ENCODE measurements around the gene XIRP1. TPM values are rescaled to one million over a fixed set of nuclear protein-coding genes. Genes with fewer than 3 reads are reported as not detected.

The XIRP1 gene
- total RNA-seq, 1 donor = under 0.01 TPM

GRCh38 chr3:39150148-39150802, 42.1 kb downstream of the XIRP1 start:
- Histone ChIP-seq H3K4me1 (ENCODE audit: insufficient read depth, low read length) (peaks cover 72% of the 10 kb centered on the region), H3K4me3 (ENCODE audit: low read length) (no peak overlapping the region), H3K27me3 (ENCODE audit: insufficient read depth, low read length) (no peaks in the 10 kb centered on the region), H3K9me3 (ENCODE audit: low read depth, low read length) (no peaks in the 10 kb centered on the region)

GRCh38 chr3:39149498-39150147, 42.8 kb downstream of the XIRP1 start:
- Histone ChIP-seq H3K9me3 (ENCODE audit: low read depth, low read length) (no peaks in the 10 kb centered on the region), H3K4me1 (ENCODE audit: insufficient read depth, low read length) (peaks cover 72% of the 10 kb centered on the region), H3K4me3 (ENCODE audit: low read length) (no peak overlapping the region), H3K27me3 (ENCODE audit: insufficient read depth, low read length) (no peaks in the 10 kb centered on the region)

- no peaks in the 10 kb centered on the region for H3K27me3 ChIP-seq (ENCODE audit: insufficient read depth, low read length)
- no peaks in the 10 kb centered on the region for H3K9me3 ChIP-seq (ENCODE audit: low read depth, low read length)
- H3K4me3 ChIP-seq (ENCODE audit: low read length) = no peak overlapping the region
- peaks cover 70% of the 10 kb centered on the region for H3K4me1 ChIP-seq (ENCODE audit: insufficient read depth, low read length)
Observed at GRCh38 chr3:39149059-39149455, 43.3 kb downstream of the XIRP1 start.

GRCh38 chr3:39148435-39149058, 43.8 kb downstream of the XIRP1 start:
- H3K4me3 ChIP-seq (ENCODE audit: low read length) = no peak overlapping the region
- peaks cover 69% of the 10 kb centered on the region for H3K4me1 ChIP-seq (ENCODE audit: insufficient read depth, low read length)
- no peaks in the 10 kb centered on the region for H3K27me3 ChIP-seq (ENCODE audit: insufficient read depth, low read length)
- H3K9me3 ChIP-seq (ENCODE audit: low read depth, low read length) = no peaks in the 10 kb centered on the region

GRCh38 chr3:39147711-39148434, 44.5 kb downstream of the XIRP1 start:
- H3K9me3 ChIP-seq (ENCODE audit: low read depth, low read length) = no peaks in the 10 kb centered on the region
- H3K4me3 ChIP-seq (ENCODE audit: low read length) = peak overlapping the region; percentile 2
- H3K27me3 ChIP-seq (ENCODE audit: insufficient read depth, low read length) = no peaks in the 10 kb centered on the region
- peaks cover 71% of the 10 kb centered on the region for H3K4me1 ChIP-seq (ENCODE audit: insufficient read depth, low read length)

- peak overlapping the region; percentile 2 for H3K4me3 ChIP-seq (ENCODE audit: low read length)
- peaks cover 75% of the 10 kb centered on the region for H3K4me1 ChIP-seq (ENCODE audit: insufficient read depth, low read length)
Observed at GRCh38 chr3:39146611-39147591, 45.5 kb downstream of the XIRP1 start.

GRCh38 chr3:39146083-39146501, 46.3 kb downstream of the XIRP1 start:
- Histone ChIP-seq H3K9me3 (ENCODE audit: low read depth, low read length) (no peaks in the 10 kb centered on the region), H3K27me3 (ENCODE audit: insufficient read depth, low read length) (no peaks in the 10 kb centered on the region), H3K4me1 (ENCODE audit: insufficient read depth, low read length) (peaks cover 75% of the 10 kb centered on the region), H3K4me3 (ENCODE audit: low read length) (no peak overlapping the region)

More at GRCh38 chr3:39146611-39147591, 45.5 kb downstream of the XIRP1 start:
- Histone ChIP-seq H3K9me3 (ENCODE audit: low read depth, low read length) (no peaks in the 10 kb centered on the region), H3K27me3 (ENCODE audit: insufficient read depth, low read length) (no peaks in the 10 kb centered on the region)

- Histone ChIP-seq H3K9me3 (ENCODE audit: low read depth, low read length) (no peaks in the 10 kb centered on the region), H3K27me3 (ENCODE audit: insufficient read depth, low read length) (no peaks in the 10 kb centered on the region), H3K4me1 (ENCODE audit: insufficient read depth, low read length) (peaks cover 71% of the 10 kb centered on the region), H3K4me3 (ENCODE audit: low read length) (no peak overlapping the region)
Observed at GRCh38 chr3:39144748-39145380, 47.5 kb downstream of the XIRP1 start.

GRCh38 chr3:39144095-39144747, 48.2 kb downstream of the XIRP1 start:
- Histone ChIP-seq H3K4me1 (ENCODE audit: insufficient read depth, low read length) (peaks cover 65% of the 10 kb centered on the region), H3K27me3 (ENCODE audit: insufficient read depth, low read length) (no peaks in the 10 kb centered on the region), H3K4me3 (ENCODE audit: low read length) (no peak overlapping the region), H3K9me3 (ENCODE audit: low read depth, low read length) (no peaks in the 10 kb centered on the region)

- no peaks in the 10 kb centered on the region for H3K27me3 ChIP-seq (ENCODE audit: insufficient read depth, low read length)
- H3K9me3 ChIP-seq (ENCODE audit: low read depth, low read length) = no peaks in the 10 kb centered on the region
- peaks cover 55% of the 10 kb centered on the region for H3K4me1 ChIP-seq (ENCODE audit: insufficient read depth, low read length)
- no peak overlapping the region for H3K4me3 ChIP-seq (ENCODE audit: low read length)
Observed at GRCh38 chr3:39143051-39143885, 49.1 kb downstream of the XIRP1 start.

GRCh38 chr3:39142067-39142466, 50.3 kb downstream of the XIRP1 start:
- H3K27me3 ChIP-seq (ENCODE audit: insufficient read depth, low read length) = no peaks in the 10 kb centered on the region
- H3K4me1 ChIP-seq (ENCODE audit: insufficient read depth, low read length) = peaks cover 43% of the 10 kb centered on the region
- H3K9me3 ChIP-seq (ENCODE audit: low read depth, low read length) = no peaks in the 10 kb centered on the region
- H3K4me3 ChIP-seq (ENCODE audit: low read length) = no peak overlapping the region

- H3K4me3 ChIP-seq (ENCODE audit: low read length) = no peak overlapping the region
- H3K4me1 ChIP-seq (ENCODE audit: insufficient read depth, low read length) = peaks cover 36% of the 10 kb centered on the region
Observed at GRCh38 chr3:39141171-39141995, 51.0 kb downstream of the XIRP1 start.

More at GRCh38 chr3:39141171-39141995, 51.0 kb downstream of the XIRP1 start:
- no peaks in the 10 kb centered on the region for H3K9me3 ChIP-seq (ENCODE audit: low read depth, low read length)
- H3K27me3 ChIP-seq (ENCODE audit: insufficient read depth, low read length) = no peaks in the 10 kb centered on the region

All from mononuclear cell (primary cell).